ENCODE data around the gene CERS4.
"Not testable (repeated sequence)": the region's sequence is repeated elsewhere in the genome, so short reads cannot be mapped to it uniquely, and the experiment has no call there.

CERS4 gene, protein sequence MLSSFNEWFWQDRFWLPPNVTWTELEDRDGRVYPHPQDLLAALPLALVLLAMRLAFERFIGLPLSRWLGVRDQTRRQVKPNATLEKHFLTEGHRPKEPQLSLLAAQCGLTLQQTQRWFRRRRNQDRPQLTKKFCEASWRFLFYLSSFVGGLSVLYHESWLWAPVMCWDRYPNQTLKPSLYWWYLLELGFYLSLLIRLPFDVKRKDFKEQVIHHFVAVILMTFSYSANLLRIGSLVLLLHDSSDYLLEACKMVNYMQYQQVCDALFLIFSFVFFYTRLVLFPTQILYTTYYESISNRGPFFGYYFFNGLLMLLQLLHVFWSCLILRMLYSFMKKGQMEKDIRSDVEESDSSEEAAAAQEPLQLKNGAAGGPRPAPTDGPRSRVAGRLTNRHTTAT

DNA sequence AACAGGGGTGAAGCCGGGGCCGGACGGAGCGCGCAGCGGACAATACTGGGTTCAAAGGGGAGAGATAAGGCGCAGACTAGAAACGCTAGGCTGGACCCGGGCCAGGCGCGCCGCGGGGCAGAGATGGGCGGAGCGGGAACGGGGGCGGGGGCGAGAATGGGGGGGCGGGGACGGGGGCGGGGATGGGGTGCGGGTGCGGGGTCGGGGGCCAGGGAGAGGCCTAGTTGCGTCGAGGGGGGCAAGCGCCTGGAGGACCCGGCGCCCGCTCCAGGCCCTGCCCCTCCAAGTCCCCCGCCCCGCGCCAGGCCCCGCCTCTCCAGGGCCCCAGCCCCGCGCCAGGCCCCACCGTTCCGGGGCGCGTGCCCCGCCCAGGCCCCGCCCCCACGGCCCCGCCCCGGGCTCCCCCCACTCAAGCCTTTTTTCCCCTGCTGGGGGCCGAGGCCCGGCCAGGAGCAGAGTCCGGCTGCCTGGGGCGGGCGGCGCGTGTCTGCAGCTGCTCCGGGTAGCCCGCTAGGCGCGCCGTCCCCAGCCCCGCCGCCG lies at the start of gene CERS4:
TSS of gene CERS4 (plus strand) at position 449 of the 540 bp plus-strand sequence. CDS start 41,707 bp downstream, outside the sequence.
- no peak for DNase-seq

DNA sequence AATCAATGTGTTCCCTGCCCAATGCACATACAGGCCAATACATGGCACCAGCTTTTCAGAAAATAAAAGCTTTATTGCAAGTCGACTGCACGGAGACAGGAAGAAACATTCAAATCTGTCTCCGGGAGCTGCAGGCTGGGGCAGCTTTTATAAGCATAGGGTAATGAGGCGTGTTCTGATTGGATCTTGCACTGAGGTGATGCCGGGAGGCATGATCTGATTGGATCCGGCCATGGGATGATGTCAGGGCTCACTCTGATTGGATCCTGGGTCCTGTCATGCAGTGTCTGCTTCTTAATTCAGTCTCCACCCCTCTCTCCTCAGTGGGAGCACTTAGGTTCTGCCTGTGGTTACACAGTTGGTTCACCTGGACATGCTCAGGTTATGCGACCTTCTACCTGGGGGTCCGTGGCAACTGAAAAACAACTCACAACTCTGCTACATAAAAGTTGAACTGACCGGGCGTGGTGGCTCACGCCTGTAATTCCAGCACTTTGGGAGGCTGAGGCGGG lies 48.0 kb upstream of the CERS4 start:
- DNase-seq: no peak

DNA sequence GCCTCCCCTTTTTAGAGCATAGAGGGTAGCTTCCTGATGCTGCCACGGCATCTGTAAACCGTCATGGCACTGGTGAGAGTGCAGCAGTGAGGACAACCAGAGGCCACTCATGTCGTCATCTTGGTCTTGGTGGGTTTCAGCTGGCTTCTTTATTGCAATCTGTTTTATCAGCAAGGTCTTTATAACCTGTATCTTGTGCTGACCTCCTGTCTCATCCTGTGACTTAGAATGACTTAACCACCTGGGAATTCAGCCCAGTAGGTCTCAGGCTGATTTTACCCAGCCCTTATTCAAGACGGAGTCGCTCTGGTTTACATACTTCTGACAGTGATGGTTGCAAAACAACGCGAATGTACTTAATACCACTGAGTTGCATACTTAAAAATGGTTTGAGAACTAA lies 45.4 kb upstream of the CERS4 start:
- no peak for DNase-seq

DNA sequence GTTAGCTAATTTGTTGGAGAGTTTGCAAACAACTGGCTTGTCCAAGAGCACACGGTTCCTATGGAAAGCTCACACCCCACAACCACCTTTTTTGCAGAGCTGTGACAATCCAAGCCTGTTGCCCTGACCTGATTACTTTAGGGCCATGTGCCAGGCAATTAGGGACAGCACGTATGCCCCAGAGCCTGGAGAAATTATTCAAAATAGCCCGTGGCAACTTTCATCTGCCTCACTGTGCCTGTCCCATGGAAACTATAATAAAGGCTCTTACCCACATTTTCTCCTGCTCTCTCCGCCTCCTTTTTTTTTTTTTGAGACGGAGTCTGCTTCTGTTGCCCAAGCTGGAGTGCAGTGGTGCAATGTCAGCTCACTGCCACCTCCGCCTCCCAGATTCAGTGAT lies 41.2 kb upstream of the CERS4 start:
- DNase-seq: no peak

DNA sequence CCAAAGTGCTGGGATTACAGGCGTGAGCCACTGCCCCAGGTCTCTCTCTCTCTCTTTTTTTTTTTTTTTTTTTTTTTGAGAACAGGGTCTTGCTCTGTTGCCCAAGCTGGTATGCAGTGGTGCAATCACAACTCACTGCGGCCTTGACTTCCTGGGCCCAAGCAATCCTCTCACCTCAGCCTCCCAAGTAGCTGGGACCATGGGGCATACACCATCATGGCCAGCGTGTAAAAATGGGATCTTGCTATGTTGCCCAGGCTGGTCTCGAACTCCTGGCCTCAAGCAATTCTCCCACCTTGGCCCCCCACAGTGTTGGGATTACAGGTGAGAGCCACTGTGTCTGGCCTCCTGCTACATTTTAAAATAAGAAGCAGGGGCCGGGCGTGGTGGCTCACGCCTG lies 40.6 kb upstream of the CERS4 start:
- no peak for DNase-seq

DNA sequence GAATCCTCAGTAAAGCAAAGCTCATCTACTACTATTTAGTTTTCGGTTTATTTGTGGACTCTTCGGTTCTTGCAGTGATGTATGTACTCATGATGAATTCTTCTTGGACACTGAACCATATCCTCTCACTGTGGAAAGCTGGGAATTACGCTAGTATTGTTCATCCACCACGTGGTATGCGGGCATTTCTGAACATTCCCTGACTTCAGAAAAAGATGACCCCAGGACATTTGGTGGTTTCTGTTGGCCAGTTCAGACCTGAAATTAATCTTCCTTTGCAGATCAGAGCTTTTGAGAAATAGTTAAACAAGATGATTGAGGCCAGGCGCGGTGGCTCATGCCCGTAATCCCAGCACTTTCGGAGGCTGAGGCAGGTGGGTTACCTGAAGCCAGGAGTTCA lies 34.5 kb upstream of the CERS4 start:
- no peak for DNase-seq

DNA sequence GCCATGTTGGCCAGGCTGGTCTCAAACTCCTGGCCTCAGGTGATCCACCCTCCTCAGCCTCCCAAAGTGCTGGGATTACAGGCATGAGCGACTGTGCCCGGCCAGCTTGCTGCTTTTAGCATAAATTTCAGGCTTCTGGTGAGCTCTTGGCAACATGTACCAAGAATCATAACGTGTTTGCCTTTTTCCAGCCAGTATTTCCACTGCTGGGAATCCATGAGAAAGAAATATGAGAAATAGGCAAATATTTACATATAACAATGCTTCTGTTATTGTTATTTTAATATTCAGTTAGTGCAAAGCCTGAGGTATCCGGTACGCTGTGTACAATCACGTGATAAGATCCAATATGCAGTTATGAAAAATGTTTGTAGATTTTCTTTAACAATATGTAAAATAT lies 29.2 kb upstream of the CERS4 start:
- DNase-seq: no peak

DNA sequence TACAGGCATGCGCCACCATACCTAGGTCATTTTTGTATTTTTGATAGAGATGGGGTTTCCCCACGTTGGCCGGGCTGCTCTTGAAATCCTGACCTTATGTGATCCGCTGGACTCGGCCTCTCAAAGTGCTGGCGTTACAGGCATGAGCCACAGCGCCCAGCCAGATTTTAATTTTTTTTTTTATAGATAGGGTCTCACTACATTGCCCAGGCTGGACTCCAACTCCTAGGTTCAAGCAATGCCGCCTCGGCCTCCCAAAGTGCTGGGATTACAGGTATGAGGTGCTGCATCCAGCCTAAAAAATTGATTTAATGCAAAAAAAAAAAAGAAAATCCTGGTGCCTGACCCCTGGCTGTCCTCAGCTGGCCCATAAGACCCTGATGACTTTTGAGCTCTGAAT lies 24.9 kb upstream of the CERS4 start:
- no peak for DNase-seq

DNA sequence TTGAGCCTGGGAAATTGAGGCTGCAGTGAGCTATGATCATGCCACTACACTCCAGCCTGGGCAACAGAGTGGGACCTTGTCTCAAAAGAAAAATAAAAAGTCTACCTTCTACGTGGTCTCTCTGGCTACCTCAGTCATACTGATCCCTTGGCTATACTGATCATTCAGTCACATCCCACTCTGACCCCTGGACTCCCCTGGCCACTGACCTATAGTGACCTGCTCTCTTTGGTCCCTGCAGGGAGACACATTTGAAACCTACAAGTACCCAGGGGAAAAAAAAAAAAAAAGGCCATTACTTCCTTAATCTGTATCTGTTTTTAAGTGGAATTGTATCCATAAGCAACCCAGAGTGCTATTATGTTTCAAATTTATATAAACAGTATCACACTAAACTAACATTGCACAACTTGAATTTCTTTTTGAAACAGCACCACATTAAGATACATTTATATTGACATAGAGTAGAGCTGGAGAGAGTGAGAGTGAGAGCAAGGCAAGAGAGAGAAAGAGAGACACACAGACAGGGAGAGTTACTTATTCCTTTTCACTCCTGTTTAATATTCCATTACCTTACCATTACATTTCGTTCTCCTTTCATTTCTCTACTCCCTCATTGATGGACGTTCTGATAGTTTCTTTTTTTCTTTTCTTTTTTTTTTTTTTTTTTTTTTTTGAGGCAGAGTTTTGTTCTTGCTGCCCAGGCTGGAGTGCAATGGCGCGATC lies 23.7 kb upstream of the CERS4 start:
- DNase-seq: no peak

DNA sequence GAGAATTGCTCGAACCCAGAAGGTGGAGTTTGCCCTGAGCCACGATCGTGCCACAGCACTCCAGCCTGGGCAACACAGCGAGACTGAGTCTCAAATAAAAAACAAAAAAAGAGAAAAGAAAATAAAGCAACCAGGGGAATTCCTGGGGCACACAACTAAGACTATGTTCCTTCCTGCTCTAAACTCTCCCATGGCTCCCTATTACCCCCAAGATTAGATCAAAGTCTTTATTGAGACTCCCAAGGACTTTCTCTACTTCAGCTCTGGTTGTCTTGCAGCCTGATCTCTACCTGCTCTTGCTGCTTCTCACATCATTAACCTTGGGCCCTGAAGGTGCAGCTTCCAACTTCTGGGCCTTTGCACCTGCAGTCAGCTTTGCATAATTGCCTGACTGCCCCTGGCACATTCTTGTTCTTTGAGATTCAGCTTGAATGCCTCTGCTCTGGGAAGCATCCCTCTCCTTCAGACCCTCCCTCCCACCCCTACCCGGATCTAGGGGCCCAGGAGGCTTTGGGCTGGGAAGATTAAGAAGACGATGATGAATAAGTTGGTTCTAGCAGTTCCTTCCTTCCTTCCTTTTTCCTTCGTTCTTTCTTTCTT lies 16.8 kb upstream of the CERS4 start:
- DNase-seq: no peak

DNA sequence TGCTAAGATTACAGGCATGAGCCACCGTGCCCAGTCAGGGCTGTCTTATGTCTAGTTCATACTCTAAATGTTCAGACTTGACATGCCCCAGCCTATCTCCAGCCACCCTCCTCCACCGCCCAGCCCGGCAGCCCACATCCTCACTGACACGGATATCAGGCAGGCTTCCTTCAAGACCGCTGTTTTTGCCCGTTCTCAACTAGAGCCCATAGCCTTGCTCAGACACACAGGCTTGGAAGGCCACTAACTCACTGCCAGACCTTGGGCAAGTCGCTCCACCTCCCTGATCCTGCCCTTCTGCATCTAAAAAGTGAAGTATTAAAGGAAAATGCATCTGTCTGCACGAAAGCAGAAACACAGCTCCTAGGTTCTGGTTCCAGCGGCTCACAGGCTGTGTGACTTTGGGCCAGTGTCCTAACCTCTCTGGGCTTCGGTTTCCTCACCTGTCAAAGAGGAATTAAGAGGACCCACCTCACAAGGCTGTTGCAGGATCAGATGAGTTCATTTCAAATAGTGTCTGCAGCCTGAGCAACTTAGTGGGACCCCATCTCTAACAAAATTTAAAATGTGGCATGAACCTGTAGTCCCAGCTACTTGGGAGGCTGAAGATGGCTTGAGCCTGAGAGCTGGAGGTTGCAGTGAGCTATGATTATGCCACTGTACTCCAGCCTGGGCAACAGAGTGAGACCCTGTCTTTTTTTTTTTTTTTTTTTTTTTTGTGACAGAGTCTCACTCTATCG lies 14.5 kb upstream of the CERS4 start:
- no peak for DNase-seq

DNA sequence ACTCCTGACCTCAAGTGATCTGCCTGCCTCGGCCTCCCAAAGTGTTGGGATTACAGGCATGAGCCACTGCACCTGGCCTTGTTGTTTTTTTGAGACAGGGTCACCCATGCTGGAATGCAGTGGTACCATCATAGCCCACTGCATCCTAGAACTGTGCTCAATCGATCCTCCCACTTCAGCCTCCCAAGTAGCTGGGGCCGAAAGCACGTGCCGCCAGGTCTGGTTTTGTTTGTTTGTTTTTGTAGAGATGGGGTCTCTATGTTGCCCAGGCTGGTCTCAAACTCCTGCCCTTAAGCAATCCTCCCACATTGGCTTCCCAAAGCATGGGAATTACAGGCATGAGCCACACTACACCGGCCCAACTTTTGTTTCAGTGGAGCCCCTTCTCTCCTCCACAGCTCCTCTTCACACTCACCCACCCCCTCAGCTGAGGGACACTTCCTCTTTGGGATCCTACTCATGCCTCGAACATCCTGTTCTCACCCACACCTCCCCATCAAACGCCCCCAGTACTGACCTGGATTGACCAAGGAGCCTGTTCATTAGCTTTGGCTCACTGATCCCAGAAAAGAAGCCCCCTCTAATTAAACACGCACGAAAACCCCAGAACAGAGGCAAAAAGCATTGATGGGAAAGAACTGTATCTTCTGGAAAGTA lies 12.8 kb upstream of the CERS4 start:
- no peak for DNase-seq

DNA sequence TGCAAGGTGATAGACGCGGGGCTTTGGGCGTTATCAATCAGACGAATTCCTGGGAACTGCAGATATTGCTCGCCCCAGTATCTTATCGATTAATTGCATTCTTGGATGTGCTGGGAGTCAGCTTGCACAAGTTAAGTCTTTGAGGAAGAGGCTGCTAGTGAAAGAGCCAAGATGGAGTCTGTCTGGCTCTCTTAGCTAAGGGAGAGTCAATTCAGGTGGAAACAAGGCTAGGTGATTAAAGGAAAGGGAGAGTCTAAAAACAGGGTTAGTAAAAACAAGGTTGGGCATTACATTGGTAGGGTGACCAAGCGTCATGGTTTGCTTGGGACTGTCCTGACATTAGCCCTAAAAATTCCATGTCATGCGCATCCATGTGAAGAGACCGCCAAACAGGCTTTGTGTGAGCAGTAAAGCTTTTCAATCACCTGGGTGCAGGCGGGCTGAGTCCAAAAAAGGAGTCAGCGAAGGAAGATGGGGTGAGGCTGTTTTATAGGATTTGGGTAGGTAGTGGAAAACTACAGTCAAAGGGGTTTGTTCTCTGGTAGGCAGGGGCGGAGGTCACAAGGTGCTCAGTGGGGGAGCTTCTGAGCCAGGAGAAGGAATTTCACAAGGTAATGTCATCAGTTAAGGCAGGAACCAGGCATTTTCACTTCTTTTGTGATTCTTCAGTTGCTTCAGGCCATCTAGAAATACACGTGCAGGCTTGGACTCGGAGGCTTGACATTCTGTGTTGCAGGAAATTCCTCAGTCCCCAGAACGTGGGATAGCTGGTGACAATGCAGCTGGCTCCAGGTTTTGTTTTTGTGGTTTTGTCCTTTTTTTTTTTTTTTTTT lies 5.7 kb upstream of the CERS4 start:
- DNase-seq: not testable (repeated sequence)

DNA sequence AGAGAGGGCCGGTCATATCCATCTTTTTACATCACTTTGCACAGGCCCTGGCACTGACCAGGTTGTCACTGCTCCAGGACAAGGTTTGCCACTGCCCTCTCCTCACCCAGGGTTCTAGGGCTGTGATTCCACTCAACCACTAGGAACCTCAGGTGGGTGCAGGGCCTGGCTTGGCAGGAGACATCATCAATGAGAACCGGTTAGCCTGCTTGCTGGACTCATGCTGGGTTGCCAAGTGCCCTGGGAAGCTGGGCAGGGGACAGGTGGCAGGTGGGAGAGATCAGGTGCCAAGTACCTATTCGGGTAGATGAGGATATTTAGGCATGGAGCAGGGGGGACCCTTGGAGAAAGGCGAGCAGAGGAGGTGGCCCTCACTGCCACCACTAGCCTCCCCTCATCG lies 4.2 kb upstream of the CERS4 start:
- no peak for DNase-seq

DNA sequence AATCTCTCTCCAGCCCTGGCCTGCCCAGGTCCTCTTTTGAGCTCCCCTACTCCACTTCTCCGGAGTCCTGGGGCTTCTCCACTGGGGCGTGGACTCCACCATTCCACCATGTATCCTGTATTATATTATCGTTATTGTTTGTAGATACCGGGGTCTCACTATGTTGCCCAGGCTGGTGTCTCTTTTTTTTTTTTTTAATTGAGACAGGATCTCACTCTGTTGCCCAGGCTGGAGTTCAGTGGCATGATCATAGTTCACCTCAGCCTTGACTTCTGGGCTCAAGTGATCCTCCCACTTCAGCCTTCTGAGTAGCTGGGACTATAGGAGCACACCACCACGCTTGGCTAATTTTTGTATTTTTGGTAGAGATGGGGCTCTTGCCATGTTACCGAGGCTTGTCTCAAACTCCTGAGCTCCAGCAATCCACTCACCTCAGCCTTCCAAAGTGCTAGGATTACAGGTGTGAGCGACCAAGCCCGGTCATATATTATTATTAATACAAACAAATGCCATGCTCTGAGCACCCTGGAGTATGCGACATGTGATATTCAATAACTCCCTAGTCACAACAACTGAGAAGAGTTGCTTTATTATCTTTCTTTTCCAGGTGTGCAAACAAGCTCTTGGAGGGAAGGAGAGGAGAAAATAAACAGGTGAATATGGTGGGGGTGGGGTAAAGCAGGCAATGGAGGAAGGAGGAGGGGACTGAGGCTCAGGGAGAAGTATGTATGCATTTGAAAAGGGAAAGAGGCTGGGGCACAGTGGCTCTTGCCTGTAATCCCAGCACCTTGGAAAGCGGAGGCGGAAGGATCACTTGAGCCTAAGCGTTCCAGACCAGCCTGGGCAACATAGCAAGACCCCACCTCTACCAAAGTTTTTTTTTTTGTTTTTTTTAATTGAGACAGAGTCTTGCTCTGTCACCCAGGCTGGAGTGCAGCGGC lies 2.8 kb upstream of the CERS4 start:
- DNase-seq: peak; percentile 29

DNA sequence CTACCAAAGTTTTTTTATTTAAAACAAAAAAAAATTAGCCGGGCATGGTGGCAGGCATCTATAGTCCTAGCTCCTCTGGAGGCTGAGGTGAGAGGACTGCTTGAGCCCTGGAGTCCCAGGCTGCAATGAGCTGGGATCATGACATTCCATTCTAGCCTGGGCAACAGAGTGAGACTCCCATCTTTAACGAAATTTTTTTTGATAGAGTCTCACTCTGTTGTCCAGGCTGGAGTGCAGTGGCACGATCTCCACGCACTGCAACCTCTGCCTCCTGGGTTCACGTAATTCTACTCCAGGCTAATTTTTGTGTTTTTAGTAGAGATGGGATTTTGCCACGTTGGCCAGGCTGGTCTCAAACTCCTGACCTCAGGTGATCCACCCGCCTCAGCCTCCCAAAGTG lies 1.8 kb upstream of the CERS4 start:
- not testable (repeated sequence) for DNase-seq

DNA sequence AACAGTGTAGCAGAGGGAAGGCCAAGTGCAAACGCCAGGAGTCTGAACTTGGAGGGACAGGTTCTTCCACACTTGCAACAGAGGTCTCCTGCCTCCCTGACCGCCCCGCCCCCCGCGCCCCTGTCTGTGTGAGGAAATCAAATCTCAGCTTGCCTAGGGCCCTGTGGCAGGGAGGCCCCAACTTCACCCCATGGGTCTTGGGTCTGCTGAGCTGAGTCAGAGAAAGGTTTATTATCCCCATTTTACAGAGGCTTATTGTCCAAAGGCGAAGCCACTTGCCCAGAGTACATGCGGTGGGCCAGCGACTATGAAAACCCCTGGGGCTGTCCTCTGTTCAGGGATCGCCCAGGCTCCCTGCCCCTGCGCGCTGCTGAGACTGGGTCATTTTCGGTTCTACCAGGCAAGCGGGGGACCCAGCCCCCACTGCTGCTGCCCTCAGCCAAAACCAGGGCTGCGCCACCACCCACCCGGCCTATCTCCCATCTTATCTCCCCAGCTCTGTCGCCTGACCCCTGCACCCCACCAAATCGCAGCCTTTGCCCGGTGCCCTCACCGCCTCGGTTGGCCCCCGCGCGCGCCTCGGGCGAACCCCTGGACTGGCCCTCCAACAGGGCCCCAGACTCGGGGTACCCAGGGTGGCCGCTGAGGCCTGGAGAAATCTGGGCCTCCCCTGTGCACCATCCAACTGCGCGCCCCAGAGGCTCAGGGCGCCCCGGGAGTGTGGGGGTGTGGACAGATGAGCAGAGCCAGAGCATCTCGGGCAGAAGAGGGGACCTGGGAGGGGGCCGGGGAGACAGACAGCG lies 850 bp upstream of the CERS4 start:
- DNase-seq: no peak

DNA sequence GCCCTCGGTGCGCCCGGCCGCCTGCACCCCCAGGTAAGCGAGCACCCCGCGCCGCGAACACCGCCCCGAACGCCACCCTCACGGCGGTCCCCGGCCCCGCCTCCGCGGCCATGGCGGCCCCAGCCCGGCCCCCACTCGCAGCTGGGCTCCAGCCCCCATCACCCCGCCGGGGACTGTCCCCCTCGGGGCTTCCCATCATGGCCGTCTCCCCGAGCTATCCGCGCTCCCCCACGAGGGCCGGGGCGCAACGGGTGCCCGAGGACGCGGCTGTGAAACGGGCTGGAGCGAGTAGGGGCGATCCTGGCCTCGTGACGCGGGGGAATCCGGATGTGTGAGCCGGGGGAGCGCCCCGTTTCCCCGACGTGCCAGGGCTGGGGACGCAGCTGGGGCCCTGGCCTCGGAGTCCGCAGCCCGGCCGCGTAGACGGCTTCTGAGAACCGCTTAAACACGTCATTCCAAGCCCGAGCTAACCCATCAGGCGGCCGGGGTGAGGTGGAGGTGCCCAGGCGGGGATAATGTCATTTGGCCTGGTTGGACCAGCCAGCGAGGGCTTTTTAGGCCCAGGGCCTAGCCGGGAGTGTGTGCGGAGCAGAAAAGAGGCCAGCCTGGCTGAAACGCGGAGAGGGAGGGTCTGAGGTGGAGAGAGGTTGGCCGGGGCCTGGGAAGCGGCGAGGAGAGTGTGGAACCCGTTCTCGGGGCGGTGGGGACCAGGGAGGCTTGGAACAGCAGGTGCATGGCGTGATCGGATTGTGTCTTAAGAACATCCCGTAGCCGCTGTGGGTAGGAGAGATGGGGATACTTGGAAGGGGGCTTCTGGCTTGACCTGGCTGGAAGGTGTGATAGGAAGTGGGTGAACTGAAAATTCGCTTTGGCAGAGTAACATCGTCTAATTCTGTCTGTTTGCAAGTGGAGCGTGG lies 550 bp downstream of the CERS4 start:
- DNase-seq: no peak
